NCI-H1092 (cell line): ENCODE measurements around the gene PTTG2.

Experiments used
- DNase-seq: peaks from one replicate; lab custom pipeline; 2025; lab: John Stamatoyannopoulos, UW

PTTG2 gene

DNA sequence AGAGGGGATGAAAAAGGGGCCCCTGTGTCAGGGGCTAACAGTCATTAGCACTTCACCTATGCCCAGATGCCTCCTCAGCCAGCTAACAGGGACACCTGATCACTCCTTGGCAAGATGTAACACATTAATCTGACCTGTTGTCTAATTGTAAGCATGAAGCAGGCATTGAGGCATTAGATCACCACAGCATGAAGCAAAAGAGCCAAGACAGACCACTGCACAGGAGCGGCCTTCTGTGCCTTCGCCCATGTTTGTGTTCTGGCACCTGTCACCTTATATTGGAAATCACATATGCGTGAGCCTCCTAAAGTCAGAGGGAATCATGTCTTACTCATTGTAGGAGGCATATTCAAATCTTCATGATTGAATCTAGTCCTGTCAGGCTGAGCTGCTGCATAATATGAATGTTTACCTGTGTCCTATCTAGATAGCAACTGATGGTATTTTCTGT lies 48.4 kb downstream of the PTTG2 start:
- no peak for DNase-seq

- DNase-seq: no peak
These were observed 49.2 kb downstream of the PTTG2 start for GRCh38 chr4:38009421-38009820.

DNA sequence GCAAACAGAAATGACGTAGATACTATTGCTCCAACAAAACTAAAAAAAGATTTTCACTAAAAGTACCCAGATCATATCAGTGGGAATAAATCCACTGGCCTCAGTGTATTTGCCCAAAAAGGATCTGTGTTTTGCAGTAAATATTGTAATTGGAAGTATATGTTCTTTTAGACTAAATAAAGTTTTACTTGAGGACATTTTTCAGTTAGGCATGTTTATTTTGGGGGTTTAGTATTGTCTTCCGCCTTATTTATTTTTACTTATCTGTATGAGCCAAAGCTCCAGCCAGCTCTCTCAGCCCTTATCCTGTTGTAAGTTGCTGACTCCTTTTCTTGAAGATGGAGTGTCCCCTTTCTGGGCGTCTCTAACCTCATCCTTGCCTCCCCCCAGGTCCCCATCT lies 49.8 kb downstream of the PTTG2 start:
- no peak for DNase-seq
